22Rv1 (cell line): ENCODE measurements around the gene LILRA1.
"Not testable (repeated sequence)": the region's sequence is repeated elsewhere in the genome, so short reads cannot be mapped to it uniquely, and the experiment has no call there.

Source experiments
- H3K27ac ChIP-seq: fragments of 450-650 bp; 2 replicates; pipeline ENCODE4 v1.5.1; 2017
- ZFX ChIP-seq: fragments of 450-650 bp; IDR thresholded peaks from 2 replicates; pipeline ENCODE4 v1.6.1; 2017; ENCODE audit warnings: antibody characterized with exemption, borderline replicate concordance
- TF ChIP-seq, protein P1 (sequence below): fragments of 450-650 bp; IDR thresholded peaks from 2 replicates; pipeline ENCODE4 v1.5.1; 2017; ENCODE audit warnings: mild to moderate bottlenecking

LILRA1 gene

DNA sequence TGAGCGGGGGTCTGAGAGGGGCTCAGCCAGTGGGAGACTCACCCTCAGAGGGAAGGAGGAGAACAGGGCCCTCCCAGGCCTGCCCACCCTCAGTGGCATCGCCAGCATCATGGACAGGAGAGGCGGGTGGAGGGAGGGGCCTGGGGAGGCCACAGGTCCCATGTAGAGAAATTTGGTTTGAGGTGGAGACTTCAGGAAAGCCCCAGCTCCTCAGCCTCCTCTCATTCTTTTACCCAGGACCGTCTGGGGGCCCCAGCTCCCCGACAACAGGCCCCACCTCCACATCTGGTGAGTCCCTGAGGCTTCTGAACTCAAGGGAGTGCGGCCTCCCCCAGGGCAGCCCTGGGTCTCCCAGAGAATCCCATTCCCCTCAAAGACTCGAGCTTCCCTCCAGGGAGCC is 40.0 kb downstream of the LILRA1 start:
- H3K27ac ChIP-seq, result no peak overlapping the region
- TF ChIP-seq ZFX, result no peak
- TF ChIP-seq, protein P1, sequence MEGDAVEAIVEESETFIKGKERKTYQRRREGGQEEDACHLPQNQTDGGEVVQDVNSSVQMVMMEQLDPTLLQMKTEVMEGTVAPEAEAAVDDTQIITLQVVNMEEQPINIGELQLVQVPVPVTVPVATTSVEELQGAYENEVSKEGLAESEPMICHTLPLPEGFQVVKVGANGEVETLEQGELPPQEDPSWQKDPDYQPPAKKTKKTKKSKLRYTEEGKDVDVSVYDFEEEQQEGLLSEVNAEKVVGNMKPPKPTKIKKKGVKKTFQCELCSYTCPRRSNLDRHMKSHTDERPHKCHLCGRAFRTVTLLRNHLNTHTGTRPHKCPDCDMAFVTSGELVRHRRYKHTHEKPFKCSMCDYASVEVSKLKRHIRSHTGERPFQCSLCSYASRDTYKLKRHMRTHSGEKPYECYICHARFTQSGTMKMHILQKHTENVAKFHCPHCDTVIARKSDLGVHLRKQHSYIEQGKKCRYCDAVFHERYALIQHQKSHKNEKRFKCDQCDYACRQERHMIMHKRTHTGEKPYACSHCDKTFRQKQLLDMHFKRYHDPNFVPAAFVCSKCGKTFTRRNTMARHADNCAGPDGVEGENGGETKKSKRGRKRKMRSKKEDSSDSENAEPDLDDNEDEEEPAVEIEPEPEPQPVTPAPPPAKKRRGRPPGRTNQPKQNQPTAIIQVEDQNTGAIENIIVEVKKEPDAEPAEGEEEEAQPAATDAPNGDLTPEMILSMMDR, result no peak

DNA sequence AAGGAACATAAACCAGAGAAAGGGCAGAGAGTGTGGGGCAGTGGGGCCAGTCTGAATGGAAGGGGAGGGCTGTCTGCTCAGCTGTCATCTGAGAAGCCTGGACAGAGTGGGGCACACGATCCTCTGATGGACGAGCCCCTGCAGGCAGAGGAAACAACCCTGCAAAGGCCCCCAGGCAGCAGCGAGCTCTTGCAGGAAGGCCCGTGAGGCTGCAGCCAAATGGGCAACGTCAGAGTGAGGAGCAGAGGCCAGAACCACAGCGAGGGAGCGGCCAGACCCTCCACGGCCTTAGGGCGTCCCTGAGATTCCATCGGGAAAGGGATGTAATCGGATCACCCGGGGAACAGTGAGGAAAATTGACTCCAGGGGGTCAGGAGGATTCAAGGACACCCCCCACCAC is 42.6 kb downstream of the LILRA1 start:
- not testable (repeated sequence) for H3K27ac ChIP-seq

DNA sequence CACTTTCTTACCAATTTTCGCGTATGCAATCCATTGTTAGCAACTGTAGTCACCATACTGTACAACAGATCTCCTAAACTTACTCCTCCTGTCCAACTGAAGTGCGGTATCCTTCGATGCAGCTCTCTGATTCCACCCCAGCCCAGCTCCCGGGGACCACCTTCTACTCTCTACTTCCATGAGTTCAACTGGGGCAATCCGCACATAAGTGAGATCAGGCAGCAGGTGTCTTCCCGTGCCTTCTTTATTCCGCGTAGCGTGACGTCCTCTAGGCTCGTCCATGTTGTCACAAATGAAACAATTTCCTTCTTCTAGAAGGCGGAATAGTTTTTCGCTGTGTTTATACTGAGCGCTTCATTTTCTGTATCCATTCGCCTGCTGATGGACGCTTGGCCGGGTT is 45.3 kb downstream of the LILRA1 start:
- TF ChIP-seq, protein P1, result no peak

DNA sequence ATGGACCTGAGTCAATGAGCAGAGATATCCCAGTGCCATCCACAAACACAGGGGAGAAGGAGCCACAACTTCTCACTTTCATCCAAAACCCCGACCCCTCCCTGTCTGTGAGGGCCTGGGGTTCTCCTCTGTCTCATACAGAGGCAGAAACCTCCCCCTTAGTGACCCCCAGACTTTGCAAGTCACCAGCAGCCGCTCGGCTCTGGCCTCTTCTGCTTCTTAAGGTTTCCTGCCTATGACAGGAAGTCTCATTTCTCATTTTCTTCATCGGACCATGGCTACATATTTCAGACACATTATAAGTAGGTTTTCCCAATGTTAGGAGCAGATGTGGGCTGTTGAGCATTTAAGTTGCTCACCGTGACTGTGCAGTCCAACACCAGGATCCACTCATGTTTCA is 49.5 kb downstream of the LILRA1 start:
- not testable (repeated sequence) for H3K27ac ChIP-seq

More for the DNA sequence above, 45.3 kb downstream of the LILRA1 start:
- H3K27ac ChIP-seq, result no peak overlapping the region

DNA sequence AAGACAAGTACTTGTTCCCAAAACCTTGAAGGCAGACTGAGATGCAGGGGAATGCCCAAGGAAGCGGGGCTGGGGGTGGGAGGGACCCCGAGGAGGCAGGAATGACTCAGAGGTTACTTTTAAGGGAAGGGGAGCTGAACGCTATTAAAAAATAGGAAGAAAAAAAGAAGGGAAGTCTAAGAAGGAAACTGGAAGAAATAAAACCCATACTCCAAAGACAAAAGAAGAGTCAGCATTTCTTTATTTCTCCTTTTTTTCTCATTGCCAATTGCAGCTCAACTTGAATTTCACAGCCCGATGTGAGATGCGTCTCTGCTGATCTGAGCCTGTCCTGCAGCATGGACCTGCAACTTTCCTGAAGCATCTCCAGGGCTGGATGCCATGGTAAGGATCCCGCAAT is 50.2 kb downstream of the LILRA1 start:
- not testable (repeated sequence) for H3K27ac ChIP-seq

DNA sequence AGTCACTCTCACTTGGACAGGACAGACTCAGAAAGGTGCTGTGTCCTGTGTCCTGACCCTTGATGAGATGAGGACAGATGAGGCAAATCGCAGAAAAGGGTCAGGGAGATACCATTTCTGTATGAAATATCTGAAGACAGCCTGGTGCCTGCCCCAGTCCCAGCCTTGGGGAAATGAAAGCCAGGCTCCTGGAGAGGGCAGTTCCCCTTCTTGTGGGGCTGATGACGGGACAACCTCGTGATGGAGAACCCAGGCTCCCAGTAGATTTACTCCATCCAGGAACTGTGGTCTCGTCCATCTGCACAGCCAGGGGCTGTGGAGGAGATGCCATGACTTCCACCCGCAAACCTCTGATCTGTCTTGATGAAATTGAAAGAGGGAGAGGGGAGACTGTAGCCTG is 50.6 kb downstream of the LILRA1 start:
- no peak for TF ChIP-seq ZFX
- TF ChIP-seq, protein P1, result no peak
- H3K27ac ChIP-seq, result no peak overlapping the region

DNA sequence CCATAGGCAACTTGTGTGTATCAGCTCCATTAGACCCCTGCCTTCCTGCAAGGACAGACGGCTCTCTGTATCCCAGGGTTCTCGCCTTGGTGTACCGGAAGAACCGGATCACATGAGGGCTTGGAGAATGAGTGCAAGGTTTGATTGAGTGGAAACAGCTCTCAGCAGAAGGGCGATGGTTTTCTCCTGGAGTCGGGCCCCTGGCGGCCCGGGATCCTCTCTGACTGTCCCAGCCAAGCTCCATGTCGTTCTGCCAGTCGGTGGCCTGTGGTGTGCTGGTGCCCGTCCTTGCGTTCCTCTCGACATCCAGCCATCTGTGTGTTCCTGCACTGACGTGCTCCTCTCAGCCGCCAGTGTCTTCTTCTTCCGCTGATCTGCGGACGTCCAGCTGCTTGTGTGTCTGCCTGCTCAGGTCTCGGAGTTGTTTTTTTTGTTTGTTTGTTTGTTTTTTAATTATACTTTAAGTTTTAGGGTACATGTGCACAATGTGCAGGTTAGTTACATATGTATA is 53.0 kb downstream of the LILRA1 start:
- TF ChIP-seq ZFX, result no peak
- TF ChIP-seq, protein P1, result no peak
- H3K27ac ChIP-seq, result no peak overlapping the region

DNA sequence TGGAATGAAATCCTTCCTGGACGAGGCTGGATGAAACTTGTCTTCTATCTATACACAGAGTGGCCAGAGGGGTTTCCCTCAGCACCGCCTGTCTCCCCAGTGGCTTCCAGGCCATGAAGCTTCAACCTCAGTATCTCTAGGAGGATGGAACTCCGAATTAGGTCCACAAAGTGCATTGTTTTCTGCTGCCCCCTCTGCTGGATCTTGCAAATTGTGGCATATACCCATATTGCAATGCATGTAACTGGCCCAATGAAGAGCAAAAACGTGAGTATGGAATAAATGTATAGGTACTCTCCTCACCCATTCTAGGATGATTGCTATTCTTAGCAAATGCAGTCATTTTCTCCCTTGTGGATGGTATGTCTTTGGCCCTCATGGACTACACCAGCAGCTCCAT is 54.7 kb downstream of the LILRA1 start:
- no peak overlapping the region for H3K27ac ChIP-seq
- TF ChIP-seq ZFX, result no peak
- TF ChIP-seq, protein P1, result no peak

DNA sequence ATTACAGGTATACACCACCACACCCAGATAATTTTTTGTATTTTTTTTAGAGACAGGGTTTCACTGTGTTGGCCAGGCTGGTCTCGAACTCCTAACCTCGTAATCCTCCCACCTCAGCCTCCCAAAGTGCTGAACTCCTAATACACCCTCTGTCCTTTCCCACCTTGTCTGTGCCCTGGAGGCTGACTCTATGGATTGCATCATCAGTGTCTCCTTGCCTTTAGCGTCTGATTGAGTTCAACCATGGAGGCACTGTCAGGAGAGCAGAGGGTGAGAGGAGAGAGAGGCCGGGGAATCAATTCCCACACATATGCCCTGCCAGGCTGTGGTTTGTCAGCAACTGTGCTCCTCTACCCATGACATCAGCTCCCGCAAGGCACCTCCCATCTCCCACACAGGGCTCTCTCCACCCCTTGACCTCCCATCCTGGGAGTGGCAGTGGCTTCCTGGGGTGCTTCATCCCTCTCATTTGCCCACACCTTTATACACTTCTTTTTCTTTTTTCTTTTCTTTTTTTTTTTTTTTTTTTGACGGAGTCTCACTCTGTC is 56.8 kb downstream of the LILRA1 start:
- TF ChIP-seq, protein P1, result no peak
- no peak for TF ChIP-seq ZFX
- H3K27ac ChIP-seq, result no peak overlapping the region
